K562 (cell line): Measurements from ENCODE around the gene ZSWIM9.

Experiments
- CEBPG ChIP-seq, 3 experiments: fragments of 200-800 bp in 1 of 3; sonication (Bioruptor generic) in 1 of 3; sonication (generic) in 1 of 3; formaldehyde crosslinking in 1 of 3; IDR thresholded peaks in 2 of 3; conservative IDR thresholded peaks in 1 of 3; 2 replicates each; pipeline versions ENCODE4 v1.6.1 to v1.8.0; 2016 to 2022; ENCODE audit warnings: missing compliant biosample characterization in 2 of 3, missing genetic modification characterization in 2 of 3, mild to moderate bottlenecking in 1 of 3, missing genetic modification reagents in 1 of 3
- CTCF ChIP-seq, 3 experiments: IDR thresholded peaks in 2 of 3; conservative IDR thresholded peaks in 1 of 3; 2 replicates each; pipeline ENCODE4 v1.5.1; 2011 to 2012; ENCODE audit warnings: low read length in 3 of 3, mild to moderate bottlenecking in 3 of 3, control low read depth in 2 of 3, improper control_type of control experiment in 1 of 3, inconsistent platforms in 1 of 3, low read depth in 1 of 3, mixed read lengths in 1 of 3, moderate library complexity in 1 of 3; ENCODE audit not compliant: insufficient read depth in 2 of 3
- EP400 ChIP-seq: fragments of 450-650 bp; IDR thresholded peaks from 2 replicates; pipeline ENCODE4 v1.6.1; 2017; ENCODE audit warnings: antibody characterized with exemption, mild to moderate bottlenecking, moderate library complexity
- NFIC ChIP-seq: fragments of 450-650 bp; IDR thresholded peaks from 2 replicates; pipeline ENCODE4 v1.6.1; 2017; ENCODE audit warnings: mild to moderate bottlenecking, inconsistent platforms
- POLR2A ChIP-seq: fragments of 450-650 bp; conservative IDR thresholded peaks from 2 replicates; pipeline ENCODE4 v1.6.1; 2016
- SIN3A ChIP-seq, 2 experiments: fragments of 150-350 bp in 1 of 2; IDR thresholded peaks; 2 replicates each; pipeline ENCODE4 v1.6.1; 2011 to 2016; ENCODE audit warnings: borderline replicate concordance in 2 of 2, low read depth in 2 of 2, low read length in 2 of 2, mild to moderate bottlenecking in 2 of 2, moderate library complexity in 2 of 2; ENCODE audit not compliant: control insufficient read depth in 1 of 2
- SP2 ChIP-seq: IDR thresholded peaks from 2 replicates; pipeline ENCODE4 v1.6.1; 2011; ENCODE audit warnings: mild to moderate bottlenecking, low read depth, low read length, moderate library complexity; ENCODE audit not compliant: poor library complexity, severe bottlenecking; ENCODE audit errors: extremely low read depth
- STAT5B ChIP-seq: fragments of 250-450 bp; sonication (Bioruptor Pico); IDR thresholded peaks from 2 replicates; pipeline ENCODE4 v1.8.0; 2021; ENCODE audit warnings: mild to moderate bottlenecking, inconsistent platforms
- TFAP4 ChIP-seq: sonication (generic); formaldehyde crosslinking; IDR thresholded peaks from 2 replicates; pipeline ENCODE4 v1.8.0; 2022; ENCODE audit warnings: missing genetic modification reagents, mild to moderate bottlenecking, moderate library complexity, borderline replicate concordance
- YBX1 ChIP-seq: fragments of 450-650 bp; IDR thresholded peaks from 2 replicates; pipeline ENCODE4 v1.7.1; 2016; ENCODE audit warnings: mild to moderate bottlenecking
- ZNF785 ChIP-seq: fragments of 250-450 bp; sonication (Bioruptor Pico); IDR thresholded peaks from 2 replicates; pipeline ENCODE4 v1.4.0; 2020; ENCODE audit warnings: mild to moderate bottlenecking
- TF ChIP-seq, protein P1 (sequence below): sonication (generic); formaldehyde crosslinking; IDR thresholded peaks from 2 replicates; pipeline ENCODE4 v1.8.0; 2022; ENCODE audit warnings: mild to moderate bottlenecking, missing genetic modification reagents
- TF ChIP-seq, protein P2 (sequence below), 2 experiments: fragments of 450-650 bp in 1 of 2; sonication (generic) in 1 of 2; formaldehyde crosslinking in 1 of 2; IDR thresholded peaks; 2 replicates each; pipeline versions ENCODE4 v1.7.1 to v1.9.0; 2016 to 2022; ENCODE audit warnings: inconsistent platforms in 1 of 2, mild to moderate bottlenecking in 1 of 2, missing genetic modification reagents in 1 of 2

DNA sequence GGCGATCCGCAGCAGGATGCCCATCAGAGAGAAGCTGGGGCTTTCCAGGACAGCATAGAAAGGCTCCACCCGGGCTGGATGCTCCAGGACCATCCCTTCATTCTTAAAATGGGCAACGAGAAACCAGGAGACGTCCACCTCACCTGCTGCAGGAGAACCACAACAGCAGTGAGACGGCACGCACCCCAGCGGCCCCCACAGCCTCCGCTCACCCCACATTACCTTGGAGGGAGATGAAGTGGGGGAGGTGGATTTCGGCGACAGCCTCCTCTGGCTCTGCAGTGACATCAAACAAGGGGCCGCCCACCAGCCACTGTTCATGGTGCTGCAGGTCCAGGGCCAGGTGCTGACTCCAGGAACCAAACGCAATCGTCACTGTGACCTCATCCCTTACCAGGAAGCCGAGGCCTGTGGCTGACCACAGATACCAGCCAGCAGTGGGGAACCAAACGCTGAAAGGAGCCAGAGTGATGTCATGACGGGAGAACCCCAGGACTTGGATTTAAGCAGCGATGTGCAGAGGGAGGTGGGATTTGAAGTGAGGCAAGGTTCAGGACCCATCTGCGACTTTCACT lies 60.2 kb downstream of the ZSWIM9 start:
- no peak for TF ChIP-seq CTCF (IDR thresholded peaks at IDR 0.05 in 2 of 3, conservative IDR thresholded peaks at IDR 0.05 in 1 of 3; ENCODE audit: insufficient read depth in 2 of 3, low read depth in 1 of 3, low read length in 3 of 3)
- TF ChIP-seq STAT5B (CRISPR knock-in tag): no peak
- TF ChIP-seq, protein P1, sequence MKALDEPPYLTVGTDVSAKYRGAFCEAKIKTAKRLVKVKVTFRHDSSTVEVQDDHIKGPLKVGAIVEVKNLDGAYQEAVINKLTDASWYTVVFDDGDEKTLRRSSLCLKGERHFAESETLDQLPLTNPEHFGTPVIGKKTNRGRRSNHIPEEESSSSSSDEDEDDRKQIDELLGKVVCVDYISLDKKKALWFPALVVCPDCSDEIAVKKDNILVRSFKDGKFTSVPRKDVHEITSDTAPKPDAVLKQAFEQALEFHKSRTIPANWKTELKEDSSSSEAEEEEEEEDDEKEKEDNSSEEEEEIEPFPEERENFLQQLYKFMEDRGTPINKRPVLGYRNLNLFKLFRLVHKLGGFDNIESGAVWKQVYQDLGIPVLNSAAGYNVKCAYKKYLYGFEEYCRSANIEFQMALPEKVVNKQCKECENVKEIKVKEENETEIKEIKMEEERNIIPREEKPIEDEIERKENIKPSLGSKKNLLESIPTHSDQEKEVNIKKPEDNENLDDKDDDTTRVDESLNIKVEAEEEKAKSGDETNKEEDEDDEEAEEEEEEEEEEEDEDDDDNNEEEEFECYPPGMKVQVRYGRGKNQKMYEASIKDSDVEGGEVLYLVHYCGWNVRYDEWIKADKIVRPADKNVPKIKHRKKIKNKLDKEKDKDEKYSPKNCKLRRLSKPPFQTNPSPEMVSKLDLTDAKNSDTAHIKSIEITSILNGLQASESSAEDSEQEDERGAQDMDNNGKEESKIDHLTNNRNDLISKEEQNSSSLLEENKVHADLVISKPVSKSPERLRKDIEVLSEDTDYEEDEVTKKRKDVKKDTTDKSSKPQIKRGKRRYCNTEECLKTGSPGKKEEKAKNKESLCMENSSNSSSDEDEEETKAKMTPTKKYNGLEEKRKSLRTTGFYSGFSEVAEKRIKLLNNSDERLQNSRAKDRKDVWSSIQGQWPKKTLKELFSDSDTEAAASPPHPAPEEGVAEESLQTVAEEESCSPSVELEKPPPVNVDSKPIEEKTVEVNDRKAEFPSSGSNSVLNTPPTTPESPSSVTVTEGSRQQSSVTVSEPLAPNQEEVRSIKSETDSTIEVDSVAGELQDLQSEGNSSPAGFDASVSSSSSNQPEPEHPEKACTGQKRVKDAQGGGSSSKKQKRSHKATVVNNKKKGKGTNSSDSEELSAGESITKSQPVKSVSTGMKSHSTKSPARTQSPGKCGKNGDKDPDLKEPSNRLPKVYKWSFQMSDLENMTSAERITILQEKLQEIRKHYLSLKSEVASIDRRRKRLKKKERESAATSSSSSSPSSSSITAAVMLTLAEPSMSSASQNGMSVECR: no peak
- no peak for TF ChIP-seq TFAP4
- TF ChIP-seq SIN3A (IDR thresholded peaks at IDR 0.05; ENCODE audit: borderline replicate concordance in 2 of 2, control insufficient read depth in 1 of 2, low read depth in 2 of 2, low read length in 2 of 2): no peak
- TF ChIP-seq NFIC: no peak
- TF ChIP-seq ZNF785 (CRISPR knock-in tag): no peak
- no peak for TF ChIP-seq SP2
- TF ChIP-seq CEBPG (CRISPR knock-in tag; IDR thresholded peaks at IDR 0.05): no peak
- TF ChIP-seq CEBPG (tag; conservative IDR thresholded peaks at IDR 0.05 in 1 of 2, IDR thresholded peaks at IDR 0.05 in 1 of 2): no peak
- TF ChIP-seq POLR2A: no peak
- TF ChIP-seq YBX1: no peak
- TF ChIP-seq, protein P2, sequence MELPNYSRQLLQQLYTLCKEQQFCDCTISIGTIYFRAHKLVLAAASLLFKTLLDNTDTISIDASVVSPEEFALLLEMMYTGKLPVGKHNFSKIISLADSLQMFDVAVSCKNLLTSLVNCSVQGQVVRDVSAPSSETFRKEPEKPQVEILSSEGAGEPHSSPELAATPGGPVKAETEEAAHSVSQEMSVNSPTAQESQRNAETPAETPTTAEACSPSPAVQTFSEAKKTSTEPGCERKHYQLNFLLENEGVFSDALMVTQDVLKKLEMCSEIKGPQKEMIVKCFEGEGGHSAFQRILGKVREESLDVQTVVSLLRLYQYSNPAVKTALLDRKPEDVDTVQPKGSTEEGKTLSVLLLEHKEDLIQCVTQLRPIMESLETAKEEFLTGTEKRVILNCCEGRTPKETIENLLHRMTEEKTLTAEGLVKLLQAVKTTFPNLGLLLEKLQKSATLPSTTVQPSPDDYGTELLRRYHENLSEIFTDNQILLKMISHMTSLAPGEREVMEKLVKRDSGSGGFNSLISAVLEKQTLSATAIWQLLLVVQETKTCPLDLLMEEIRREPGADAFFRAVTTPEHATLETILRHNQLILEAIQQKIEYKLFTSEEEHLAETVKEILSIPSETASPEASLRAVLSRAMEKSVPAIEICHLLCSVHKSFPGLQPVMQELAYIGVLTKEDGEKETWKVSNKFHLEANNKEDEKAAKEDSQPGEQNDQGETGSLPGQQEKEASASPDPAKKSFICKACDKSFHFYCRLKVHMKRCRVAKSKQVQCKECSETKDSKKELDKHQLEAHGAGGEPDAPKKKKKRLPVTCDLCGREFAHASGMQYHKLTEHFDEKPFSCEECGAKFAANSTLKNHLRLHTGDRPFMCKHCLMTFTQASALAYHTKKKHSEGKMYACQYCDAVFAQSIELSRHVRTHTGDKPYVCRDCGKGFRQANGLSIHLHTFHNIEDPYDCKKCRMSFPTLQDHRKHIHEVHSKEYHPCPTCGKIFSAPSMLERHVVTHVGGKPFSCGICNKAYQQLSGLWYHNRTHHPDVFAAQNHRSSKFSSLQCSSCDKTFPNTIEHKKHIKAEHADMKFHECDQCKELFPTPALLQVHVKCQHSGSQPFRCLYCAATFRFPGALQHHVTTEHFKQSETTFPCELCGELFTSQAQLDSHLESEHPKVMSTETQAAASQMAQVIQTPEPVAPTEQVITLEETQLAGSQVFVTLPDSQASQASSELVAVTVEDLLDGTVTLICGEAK (IDR thresholded peaks at IDR 0.05): no peak
- TF ChIP-seq, protein P2 (CRISPR knock-in tag; IDR thresholded peaks at IDR 0.05): no peak
- TF ChIP-seq EP400: no peak
